H1 (cell line): Measurements from ENCODE around the gene ADPRH. TPM values are rescaled to one million over a fixed set of nuclear protein-coding genes. Genes with fewer than 3 reads are reported as not detected.

ENCODE experiments used
- ASH2L ChIP-seq: fragments of 200-600, 300-600 bp; sonication (generic); IDR thresholded peaks from one replicate; pipeline ENCODE4 v1.7.1; 2017; ENCODE audit warnings: low read length
- BACH1 ChIP-seq: IDR thresholded peaks from 2 replicates; pipeline ENCODE4 v1.6.1; 2012; ENCODE audit warnings: low read length, improper control_type of control experiment
- BRCA1 ChIP-seq: IDR thresholded peaks from 2 replicates; pipeline ENCODE4 v1.6.1; 2012; ENCODE audit warnings: low read depth, low read length, improper control_type of control experiment
- CBX5 ChIP-seq: fragments of 300-800, 300-1000 bp; sonication (generic); IDR thresholded peaks from 2 replicates; pipeline ENCODE4 v1.7.1; 2016; ENCODE audit warnings: antibody characterized with exemption, low read length, low read depth
- CBX8 ChIP-seq: fragments of 300-800, 300-1000 bp; sonication (generic); IDR thresholded peaks from 2 replicates; pipeline ENCODE4 v1.7.1; 2016; ENCODE audit warnings: low read depth, low read length, borderline replicate concordance
- CHD2 ChIP-seq: IDR thresholded peaks from 2 replicates; pipeline ENCODE4 v1.6.1; 2012; ENCODE audit warnings: low read length, improper control_type of control experiment
- EZH2 ChIP-seq: fragments of 200-600 bp; sonication (generic); IDR thresholded peaks from 2 replicates; pipeline ENCODE4 v1.7.1; 2012; ENCODE audit warnings: low read depth, mild to moderate bottlenecking, moderate library complexity, low read length, inconsistent platforms; ENCODE audit not compliant: severe bottlenecking
- HDAC2 ChIP-seq, 2 experiments: fragments of 300-600 bp in 1 of 2; sonication (generic) in 1 of 2; IDR thresholded peaks; 2 replicates each; pipeline ENCODE4 v1.6.1; 2011 to 2012; ENCODE audit warnings: low read depth in 2 of 2, low read length in 2 of 2, mild to moderate bottlenecking in 2 of 2, moderate library complexity in 2 of 2, borderline replicate concordance in 1 of 2, inconsistent platforms in 1 of 2
- JUN ChIP-seq: IDR thresholded peaks from 2 replicates; pipeline ENCODE4 v1.6.1; 2011; ENCODE audit warnings: low read depth, mild to moderate bottlenecking, improper control_type of control experiment, low read length
- KDM4A ChIP-seq: IDR thresholded peaks from one replicate; pipeline ENCODE4 v1.7.1; 2012; ENCODE audit warnings: low read depth, mild to moderate bottlenecking, moderate library complexity, low read length, inconsistent platforms; ENCODE audit not compliant: severe bottlenecking
- PHF8 ChIP-seq: fragments of 200-600 bp; sonication (generic); conservative IDR thresholded peaks from 2 replicates; pipeline ENCODE4 v1.7.1; 2012; ENCODE audit warnings: low read depth, mild to moderate bottlenecking, inconsistent platforms, low read length, moderate library complexity
- POLR2AphosphoS5 ChIP-seq: IDR thresholded peaks from 2 replicates; pipeline ENCODE4 v1.6.1; 2011; ENCODE audit warnings: low read depth, low read length
- RBBP5 ChIP-seq: IDR thresholded peaks from 2 replicates; pipeline ENCODE4 v1.7.1; 2012; ENCODE audit warnings: low read depth, mild to moderate bottlenecking, inconsistent platforms, low read length, moderate library complexity, borderline replicate concordance
- SIX5 ChIP-seq: IDR thresholded peaks from 2 replicates; pipeline ENCODE4 v1.6.1; 2011; ENCODE audit warnings: mild to moderate bottlenecking, low read depth, low read length
- TAF7 ChIP-seq: optimal IDR thresholded peaks from 2 replicates; pipeline ENCODE3; 2011; ENCODE audit warnings: low read depth, mild to moderate bottlenecking, inconsistent platforms, low read length, moderate library complexity, borderline replicate concordance
- TCF12 ChIP-seq: IDR thresholded peaks from 2 replicates; pipeline ENCODE4 v1.6.1; 2011; ENCODE audit warnings: low read depth, mild to moderate bottlenecking, low read length
- TEAD4 ChIP-seq: IDR thresholded peaks from 2 replicates; pipeline ENCODE4 v1.6.1; 2012; ENCODE audit warnings: low read depth, low read length, inconsistent platforms, mixed read lengths
- polyA plus RNA-seq, 7 experiments: library from polyadenylated mRNA; depleted of rRNA in 3 of 7; stranded (reverse) in 5 of 7; unstranded in 2 of 7; fragments of >200 nt in 5 of 7; fragments of 200-250 nt in 2 of 7; gene quantifications; 1 replicate in 5 of 7; 2 replicates in 1 of 7; 4 replicates in 1 of 7; pipeline versions ENCODE4 v1.2.1 to v1.2.3, GENCODE V29; 2011 to 2013; ENCODE audit warnings: missing spikeins in 2 of 7, mixed read lengths in 2 of 7
- total RNA-seq: library from RNA; stranded (reverse); fragmentation: NEBNext Ultra II Directional; extraction: Animal tissue kit (Norgen Biotek cat#: 25700); gene quantifications from 2 replicates; pipeline ENCODE4 v1.2.1, GENCODE V29; 2021
- TF ChIP-seq, protein P1 (sequence below), 3 experiments: IDR thresholded peaks; 1 replicate in 2 of 3; 2 replicates in 1 of 3; pipeline versions ENCODE4 v1.5.1 to v1.6.1; 2011; ENCODE audit warnings: low read length in 3 of 3, mild to moderate bottlenecking in 3 of 3, inconsistent platforms in 2 of 3, low read depth in 1 of 3, moderate library complexity in 1 of 3; ENCODE audit not compliant: insufficient read depth in 1 of 3; ENCODE audit errors: control extremely low read depth in 1 of 3
- TF ChIP-seq, protein P2 (sequence below): IDR thresholded peaks from 2 replicates; pipeline ENCODE4 v1.6.1; 2012; ENCODE audit warnings: inconsistent platforms
- TF ChIP-seq, protein P3 (sequence below): IDR thresholded peaks from 2 replicates; pipeline ENCODE4 v1.6.1; 2012; ENCODE audit warnings: inconsistent platforms

The ADPRH gene
- total and polyA plus RNA-seq, 2 of the 8 experiments (the other 6 are each of a cell fraction or from before 2014, with no cell fraction given), result 2.6 to 4.2 TPM

DNA sequence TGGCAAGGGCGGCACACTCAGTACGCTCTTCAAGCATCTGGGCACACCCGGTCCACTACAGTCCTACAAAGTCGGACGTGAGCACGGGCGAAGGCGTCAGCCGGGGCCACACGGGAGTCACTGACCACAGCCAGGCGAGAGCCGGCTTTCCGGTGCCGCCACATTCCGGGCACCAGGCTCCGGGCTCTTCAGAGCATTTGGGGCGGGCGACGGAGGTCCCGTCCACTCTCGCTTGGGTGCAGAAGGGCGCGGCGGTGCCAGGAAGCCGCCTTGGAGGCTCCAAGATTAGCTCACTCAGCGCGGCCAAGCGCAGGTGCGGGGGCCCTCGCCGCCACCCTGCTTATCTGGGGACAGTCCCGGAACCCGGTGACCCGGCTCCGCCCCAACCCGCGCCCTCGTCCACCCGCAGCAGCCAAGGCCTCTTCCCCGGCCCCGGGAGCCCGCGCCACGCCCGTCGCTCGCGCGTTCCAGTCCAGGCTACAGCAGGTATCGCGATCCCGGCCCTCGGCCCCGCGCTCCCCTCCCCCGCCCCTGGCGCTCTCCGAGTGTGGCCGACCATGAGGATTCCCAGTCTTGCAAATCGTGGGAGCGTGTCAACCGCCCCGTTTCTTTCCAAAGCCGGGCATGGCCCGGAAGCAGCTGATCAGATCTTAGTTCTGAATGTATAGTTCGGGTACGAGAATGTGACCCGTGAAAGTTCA lies at the start of gene ADPRH (continued):
- TF ChIP-seq, protein P1, sequence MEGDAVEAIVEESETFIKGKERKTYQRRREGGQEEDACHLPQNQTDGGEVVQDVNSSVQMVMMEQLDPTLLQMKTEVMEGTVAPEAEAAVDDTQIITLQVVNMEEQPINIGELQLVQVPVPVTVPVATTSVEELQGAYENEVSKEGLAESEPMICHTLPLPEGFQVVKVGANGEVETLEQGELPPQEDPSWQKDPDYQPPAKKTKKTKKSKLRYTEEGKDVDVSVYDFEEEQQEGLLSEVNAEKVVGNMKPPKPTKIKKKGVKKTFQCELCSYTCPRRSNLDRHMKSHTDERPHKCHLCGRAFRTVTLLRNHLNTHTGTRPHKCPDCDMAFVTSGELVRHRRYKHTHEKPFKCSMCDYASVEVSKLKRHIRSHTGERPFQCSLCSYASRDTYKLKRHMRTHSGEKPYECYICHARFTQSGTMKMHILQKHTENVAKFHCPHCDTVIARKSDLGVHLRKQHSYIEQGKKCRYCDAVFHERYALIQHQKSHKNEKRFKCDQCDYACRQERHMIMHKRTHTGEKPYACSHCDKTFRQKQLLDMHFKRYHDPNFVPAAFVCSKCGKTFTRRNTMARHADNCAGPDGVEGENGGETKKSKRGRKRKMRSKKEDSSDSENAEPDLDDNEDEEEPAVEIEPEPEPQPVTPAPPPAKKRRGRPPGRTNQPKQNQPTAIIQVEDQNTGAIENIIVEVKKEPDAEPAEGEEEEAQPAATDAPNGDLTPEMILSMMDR (IDR thresholded peaks at IDR 0.05; ENCODE audit: control extremely low read depth in 1 of 3, insufficient read depth in 1 of 3, low read depth in 1 of 3, low read length in 3 of 3), result no peak
- TF ChIP-seq RBBP5 (peak; percentile 72; the same call in 1 of the 2 replicates), TEAD4 (0 out of 2 replicates have a peak, but pooled peaks have one; percentile 27), KDM4A (peak; percentile 88), EZH2 (peak; percentile 39), BRCA1 (peak; percentile 64; the same call in 1 of the 2 replicates), TAF7 (peak; percentile 50), TCF12 (no peak), PHF8 (peak; percentile 89), BACH1 (peak; percentile 16; the same call in 1 of the 2 replicates), CBX5 (no peak), ASH2L (peak; percentile 91), CBX8 (no peak), JUN (no peak), HDAC2 (IDR thresholded peaks at IDR 0.05; ENCODE audit: borderline replicate concordance in 1 of 2, low read depth in 2 of 2, low read length in 2 of 2) (peak; percentile 34 to 74; a peak in 2 of 4 replicates), CHD2 (peak; percentile 89), POLR2AphosphoS5 (peak; percentile 51; the same call in 1 of the 2 replicates), SIX5 (no peak)
- TF ChIP-seq, protein P2, sequence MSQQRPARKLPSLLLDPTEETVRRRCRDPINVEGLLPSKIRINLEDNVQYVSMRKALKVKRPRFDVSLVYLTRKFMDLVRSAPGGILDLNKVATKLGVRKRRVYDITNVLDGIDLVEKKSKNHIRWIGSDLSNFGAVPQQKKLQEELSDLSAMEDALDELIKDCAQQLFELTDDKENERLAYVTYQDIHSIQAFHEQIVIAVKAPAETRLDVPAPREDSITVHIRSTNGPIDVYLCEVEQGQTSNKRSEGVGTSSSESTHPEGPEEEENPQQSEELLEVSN, result peak; percentile 69
- TF ChIP-seq, protein P3, sequence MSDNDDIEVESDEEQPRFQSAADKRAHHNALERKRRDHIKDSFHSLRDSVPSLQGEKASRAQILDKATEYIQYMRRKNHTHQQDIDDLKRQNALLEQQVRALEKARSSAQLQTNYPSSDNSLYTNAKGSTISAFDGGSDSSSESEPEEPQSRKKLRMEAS, result peak; percentile 88
